Right kidney (tissue), 9 donors: Measurements from ENCODE around the gene NMD3.
"Not testable (repeated sequence)": the region's sequence is repeated elsewhere in the genome, so short reads cannot be mapped to it uniquely, and the experiment has no call there.

Source experiments
- DNase-seq: peaks from one replicate; pipeline ENCODE4 v3.0.0-alpha.2; 2016
- long read RNA-seq, 8 donors: transcript quantifications; one replicate each; lab custom pipeline, GENCODE V29; 2026

NMD3 gene
- long read RNA-seq, donor 1, transcript NMD3-201 (16 exons, 3,049 nt) = major isoform, 8 of 14 reads
- long read RNA-seq, donor 1, partial matches to known transcripts = 5 of 14 reads
- long read RNA-seq, donor 1, other reads (novel, unspliced or antisense) = 0 of 14 reads
- long read RNA-seq, donor 2, partial matches to known transcripts = 0 of 3 reads
- long read RNA-seq, donor 2, other reads (novel, unspliced or antisense) = 0 of 3 reads
- long read RNA-seq, donor 3, partial matches to known transcripts = 0 of 2 reads
- long read RNA-seq, donor 3, other reads (novel, unspliced or antisense) = 0 of 2 reads
- long read RNA-seq, donor 4, partial matches to known transcripts = 0 of 3 reads
- long read RNA-seq, donor 4, other reads (novel, unspliced or antisense) = 0 of 3 reads
- long read RNA-seq, donor 5, transcript NMD3-201 (16 exons, 3,049 nt) = major isoform, 6 of 6 reads
- long read RNA-seq, donor 5, partial matches to known transcripts = 0 of 6 reads
- long read RNA-seq, donor 5, other reads (novel, unspliced or antisense) = 0 of 6 reads
- long read RNA-seq, donor 6, partial matches to known transcripts = 0 of 4 reads
- long read RNA-seq, donor 6, other reads (novel, unspliced or antisense) = 0 of 4 reads
- long read RNA-seq, donor 7, transcript NMD3-201 (16 exons, 3,049 nt) = major isoform, 12 of 13 reads
- long read RNA-seq, donor 7, partial matches to known transcripts = 0 of 13 reads
- long read RNA-seq, donor 7, other reads (novel, unspliced or antisense) = 0 of 13 reads
- long read RNA-seq, donor 8, transcript NMD3-201 (16 exons, 3,049 nt) = major isoform, 6 of 7 reads
- long read RNA-seq, donor 8, partial matches to known transcripts = 0 of 7 reads
- long read RNA-seq, donor 8, other reads (novel, unspliced or antisense) = 0 of 7 reads

GRCh38 chr3:161220850-161221753 is at the start of gene NMD3:
Gene NMD3 (plus strand): TSS chr3:161221311. CDS start chr3:161222014, 703 bp downstream.
- peak; percentile 92 for DNase-seq

GRCh38 chr3:161171639-161172552 is 49.2 kb upstream of the NMD3 start:
- no peak for DNase-seq

- DNase-seq = no peak
Observed at GRCh38 chr3:161175506-161175905, 45.6 kb upstream of the NMD3 start.

GRCh38 chr3:161177991-161178390 is 43.1 kb upstream of the NMD3 start:
- DNase-seq = no peak

GRCh38 chr3:161181371-161181770 is 39.7 kb upstream of the NMD3 start:
- not testable (repeated sequence) for DNase-seq

GRCh38 chr3:161187046-161187445 is 34.1 kb upstream of the NMD3 start:
- no peak for DNase-seq

GRCh38 chr3:161197855-161198850 is 23.0 kb upstream of the NMD3 start:
- no peak for DNase-seq

GRCh38 chr3:161199926-161200325 is 21.2 kb upstream of the NMD3 start:
- DNase-seq = no peak

GRCh38 chr3:161203485-161204098 is 17.5 kb upstream of the NMD3 start:
- DNase-seq = no peak

GRCh38 chr3:161208931-161209330 is 12.2 kb upstream of the NMD3 start:
- no peak for DNase-seq

GRCh38 chr3:161212171-161212771 is 8.8 kb upstream of the NMD3 start:
- DNase-seq = no peak

GRCh38 chr3:161212906-161213305 is 8.2 kb upstream of the NMD3 start:
- no peak for DNase-seq

- no peak for DNase-seq
Observed at GRCh38 chr3:161213644-161214043, 7.5 kb upstream of the NMD3 start.

- DNase-seq = no peak
Observed at GRCh38 chr3:161215185-161215584, 5.9 kb upstream of the NMD3 start.

- DNase-seq = no peak
Observed at GRCh38 chr3:161217496-161217895, 3.6 kb upstream of the NMD3 start.

GRCh38 chr3:161219495-161219894 is 1.6 kb upstream of the NMD3 start:
- DNase-seq = no peak

- DNase-seq = no peak
Observed at GRCh38 chr3:161221806-161222600, 892 bp downstream of the NMD3 start.

- no peak for DNase-seq
Observed at GRCh38 chr3:161222662-161223061, 1.6 kb downstream of the NMD3 start.
